CMK (cell line): Measurements from ENCODE around the gene CCDC122.

Experiments used
- DNase-seq: peaks from one replicate; pipeline ENCODE4 v3.0.0-alpha.2; 2010; ENCODE audit warnings: low read depth

The CCDC122 gene

DNA sequence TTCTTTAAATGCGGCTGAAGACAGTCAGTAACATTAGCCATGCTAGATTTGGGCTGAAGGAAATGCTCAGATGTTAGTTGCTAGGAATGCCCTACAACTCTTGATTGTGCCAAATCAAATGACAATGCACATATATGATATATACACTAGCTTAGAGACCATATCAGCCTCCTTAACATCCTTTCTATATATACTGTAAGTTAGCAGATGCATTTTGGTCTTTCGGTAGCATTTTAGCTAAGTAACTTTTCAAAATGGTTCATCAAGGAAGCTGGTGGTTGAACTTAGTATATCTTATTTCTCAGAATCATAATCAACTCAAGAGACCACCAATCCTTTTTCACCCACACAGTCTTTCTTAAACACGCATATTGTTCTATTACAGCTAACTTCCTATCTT is 78.7 kb downstream of the CCDC122 start:
- no peak for DNase-seq

DNA sequence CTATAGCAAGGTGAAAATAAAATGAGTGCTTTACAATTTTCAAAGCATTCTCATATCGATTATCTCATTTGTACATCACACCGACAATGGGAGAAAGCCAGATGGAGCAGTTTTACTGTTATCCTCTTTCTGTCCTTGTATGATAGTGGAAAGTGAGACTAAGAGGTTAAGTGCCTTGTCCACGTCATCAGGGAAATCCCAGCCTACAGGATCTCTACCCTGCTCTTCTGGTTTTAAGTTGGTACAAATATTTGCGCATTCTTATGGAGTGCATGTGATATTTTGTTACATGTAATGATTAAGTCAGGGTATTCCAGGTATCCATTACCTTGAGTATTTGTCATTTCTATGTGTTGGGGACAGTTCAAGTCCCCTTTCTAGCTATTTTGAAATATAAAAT is 80.3 kb downstream of the CCDC122 start:
- no peak for DNase-seq

DNA sequence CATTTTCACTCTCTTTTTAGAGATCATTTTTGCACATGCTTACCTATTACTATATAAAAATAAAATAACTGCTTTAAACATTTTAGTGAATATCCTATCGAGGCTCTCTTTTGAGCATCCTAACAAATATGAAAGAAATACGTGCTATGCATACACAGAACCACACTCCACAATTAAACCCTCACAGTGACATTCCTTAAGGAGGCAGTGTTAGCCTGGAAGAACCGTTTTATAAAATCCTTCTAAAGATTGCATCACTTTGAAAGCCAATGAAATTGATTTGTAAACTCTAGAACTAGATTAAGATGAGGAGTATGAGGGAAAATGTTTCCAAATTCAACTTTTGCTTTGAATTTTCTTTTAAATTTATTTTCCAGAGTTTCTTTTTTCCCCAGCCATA is 81.7 kb downstream of the CCDC122 start:
- no peak for DNase-seq

DNA sequence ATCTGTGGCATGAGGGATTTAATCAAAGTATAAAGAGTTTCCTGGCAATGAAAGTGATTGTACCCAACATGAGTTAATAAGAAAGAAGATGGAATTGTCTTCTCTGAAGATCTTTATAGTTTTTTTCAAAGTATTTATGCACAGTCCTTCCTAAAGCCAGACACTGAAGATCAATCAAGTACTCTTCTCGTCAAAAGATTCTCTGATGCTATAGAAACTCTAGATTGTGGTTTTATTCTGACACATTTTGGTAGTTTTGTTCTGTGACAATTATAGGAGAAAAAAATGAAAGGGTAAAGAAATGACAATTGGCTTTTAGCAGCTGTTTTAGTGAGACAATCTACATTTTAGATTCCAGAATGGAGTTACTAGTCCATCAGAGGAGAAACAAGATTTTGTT is 82.4 kb downstream of the CCDC122 start:
- DNase-seq: no peak

DNA sequence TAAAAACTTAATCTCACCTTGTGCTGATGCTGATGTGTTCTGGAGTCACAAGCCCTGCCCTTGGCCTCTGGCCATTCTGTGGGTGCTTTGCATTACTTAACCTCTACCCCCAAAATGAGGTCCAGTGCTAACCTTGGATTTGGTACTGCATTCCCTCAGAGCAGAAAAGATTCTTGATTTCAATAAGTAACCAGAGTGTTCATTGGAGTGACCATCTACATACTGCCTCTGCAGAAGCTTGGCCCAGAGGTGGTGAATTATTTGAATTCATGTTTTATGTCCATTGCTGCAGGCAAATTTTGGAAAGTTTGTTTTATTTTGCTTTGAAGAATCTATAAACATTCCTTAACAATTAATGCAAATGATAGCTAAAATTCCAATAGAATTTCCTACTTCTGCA is 85.1 kb downstream of the CCDC122 start:
- no peak for DNase-seq

DNA sequence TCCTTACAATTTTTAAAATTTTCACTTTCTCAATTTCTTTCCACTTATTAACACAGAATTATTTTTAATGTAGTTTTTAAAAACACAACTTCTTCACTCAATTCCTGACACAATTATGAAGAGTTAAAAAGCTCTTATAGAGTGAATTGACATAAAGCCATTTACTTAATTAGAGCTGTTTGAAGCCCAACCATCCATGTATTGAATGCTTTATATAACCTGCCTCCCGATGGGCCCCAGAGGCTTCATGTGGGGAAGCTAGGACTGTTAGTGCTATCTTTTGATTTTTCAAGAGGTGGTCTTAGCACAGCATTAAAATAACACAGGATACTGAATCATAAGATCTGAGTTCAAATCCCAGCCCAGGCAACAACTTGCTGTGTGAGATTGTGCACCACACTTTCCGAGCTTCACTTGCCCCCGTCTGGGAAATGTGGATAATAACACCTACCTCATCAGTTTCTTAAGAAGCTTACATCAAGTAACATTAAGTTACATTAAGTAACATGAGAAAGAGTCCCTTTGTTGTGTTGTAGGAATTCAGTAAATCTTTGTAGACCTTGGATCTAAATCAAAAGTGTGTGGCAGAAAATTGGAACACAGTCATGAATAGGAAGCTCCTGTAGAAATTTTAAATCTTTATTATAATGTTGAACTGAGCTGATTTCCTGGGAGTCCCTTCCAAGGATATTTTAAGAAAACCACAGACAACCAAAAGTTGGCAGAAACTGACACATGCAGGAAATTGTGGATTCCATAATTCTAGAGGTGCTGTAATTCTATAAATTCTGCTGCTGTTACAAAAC is 87.3 kb downstream of the CCDC122 start:
- DNase-seq: no peak

DNA sequence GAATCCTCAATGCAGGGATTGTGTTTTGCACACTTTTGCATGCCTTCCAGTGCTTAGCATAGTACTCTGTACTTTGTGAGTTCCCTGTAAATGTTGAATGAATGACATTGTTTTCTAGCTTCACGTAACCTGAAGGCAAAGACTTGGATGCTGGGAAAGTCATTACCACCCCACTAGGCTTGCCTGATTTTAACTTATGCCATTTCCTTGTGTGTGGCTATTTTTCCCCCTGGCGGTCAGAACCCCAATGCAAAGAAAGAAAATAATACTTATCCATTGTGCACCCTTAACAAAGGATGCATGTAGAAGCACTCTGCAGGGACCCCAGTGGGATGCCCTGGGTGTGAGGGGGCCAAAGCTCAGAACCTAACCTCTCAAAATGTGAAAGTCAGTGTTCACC is 91.5 kb downstream of the CCDC122 start:
- DNase-seq: no peak

DNA sequence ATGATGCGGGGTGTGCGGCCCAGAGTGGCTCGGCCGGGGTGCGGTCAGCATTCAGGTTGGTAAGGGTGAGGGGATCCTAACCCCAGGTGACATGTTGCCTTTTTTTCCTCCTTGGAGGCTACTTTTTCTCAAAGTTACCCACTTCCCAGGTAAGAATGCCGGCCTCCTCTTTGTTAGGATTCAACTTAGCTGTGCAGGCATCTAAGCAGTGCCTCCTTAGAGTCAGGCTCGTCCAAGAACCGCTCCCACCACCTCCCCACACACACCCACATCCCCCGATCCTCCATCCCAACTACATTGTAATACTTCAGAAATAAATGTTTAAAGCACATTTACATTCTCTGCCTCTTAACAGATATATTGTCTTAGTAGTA is 92.0 kb downstream of the CCDC122 start:
- DNase-seq: no peak

DNA sequence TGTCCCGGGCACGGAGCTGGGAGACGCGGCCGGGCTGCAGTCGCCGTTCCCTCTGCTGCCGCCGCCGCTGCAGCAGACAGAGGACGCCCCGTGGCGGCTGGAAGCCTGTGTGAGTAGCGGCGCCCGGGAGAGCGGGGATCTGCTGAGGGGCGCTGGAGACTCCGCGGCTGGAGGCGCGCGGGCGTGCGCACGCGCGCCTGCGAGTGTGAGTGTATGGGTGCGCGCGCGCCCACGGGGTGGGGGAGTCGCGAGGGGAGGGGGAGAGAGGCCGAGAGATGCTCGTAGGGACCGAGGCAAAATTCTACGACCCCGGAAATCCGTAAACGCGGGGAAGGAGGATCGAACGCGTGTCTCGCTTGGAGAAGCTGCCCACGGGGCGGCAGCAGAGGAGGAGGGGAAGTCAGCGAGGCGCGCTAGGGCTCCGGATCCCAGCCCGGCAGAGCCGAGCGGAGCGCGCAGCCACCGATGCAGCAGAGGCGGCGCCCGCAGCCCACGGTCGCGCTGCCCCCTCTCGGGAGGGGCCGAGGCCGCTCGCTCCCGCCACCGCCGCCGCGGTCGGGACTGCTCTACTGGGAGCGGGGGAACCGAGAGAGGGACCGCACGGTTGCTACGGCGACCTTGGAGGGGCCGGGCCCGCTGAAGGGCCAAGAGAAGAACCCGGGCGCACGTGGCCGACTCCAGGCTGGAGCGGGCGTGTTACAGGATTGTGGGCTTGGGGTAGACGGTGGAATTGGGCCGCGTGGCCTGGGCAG is 92.6 kb downstream of the CCDC122 start, which contains the start of gene ENOX1:
TSS of gene ENOX1 (minus strand) at position 207 of the 752 bp plus-strand sequence.
- no peak for DNase-seq

DNA sequence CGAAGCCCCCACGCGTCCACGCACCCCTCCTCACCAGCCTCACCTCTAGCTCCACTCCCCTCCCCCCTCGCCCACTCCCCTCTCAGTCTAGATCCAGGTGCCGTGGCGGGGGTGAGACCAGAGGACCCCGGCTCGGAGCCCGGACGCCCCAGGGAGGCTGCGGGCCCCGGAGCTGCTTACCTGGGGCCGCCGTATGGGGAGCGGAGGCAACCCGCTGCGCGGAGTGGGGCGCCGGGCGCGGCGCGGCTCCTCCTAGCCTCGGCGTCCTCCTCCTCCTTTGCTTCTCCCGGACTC is 93.1 kb downstream of the CCDC122 start:
- DNase-seq: no peak
